Endothelial cell of umbilical vein (primary cell): ENCODE measurements around the gene SLC25A3. TPM values are rescaled to one million over a fixed set of nuclear protein-coding genes. Genes with fewer than 3 reads are reported as not detected.

ENCODE experiments used
- BruUV-seq: library from RNA; stranded (reverse); fragments of 400-500 nt; replicated peaks from 2 replicates; lab custom pipeline; 2021; lab: Mats Ljungman, UMichigan
- CTCF ChIA-PET: fragments of 300-600, 350-600 bp; sonication (Branson Sonifier 250); formaldehyde crosslinking; loops from one replicate; lab custom pipeline; 2021; ENCODE audit warnings: antibody characterized with exemption, inconsistent platforms; lab: Charles Lee
- POLR2A ChIA-PET: fragments of 300-600, 350-600 bp; sonication (Branson Sonifier 250); formaldehyde crosslinking; loops from one replicate; lab custom pipeline; 2021; ENCODE audit warnings: antibody characterized with exemption, inconsistent platforms; lab: Charles Lee
- DNase-seq: peaks from one replicate; pipeline ENCODE4 v3.0.0-alpha.2; 2011; ENCODE audit warnings: low read depth, low spot score
- FAIRE-seq: peaks from 2 replicates; lab custom pipeline; 2011; peaks lifted over from hg19 to GRCh38; lab: Jason Lieb, UNC
- H2AFZ ChIP-seq: 2 replicates; pipeline ENCODE4 v1.6.0; 2012; ENCODE audit warnings: low read depth, low read length, control low read depth, inconsistent platforms
- H3K27ac ChIP-seq: 2 replicates; pipeline ENCODE4 v1.5.1; 2011; ENCODE audit warnings: low read depth, mild to moderate bottlenecking, control low read depth, low read length, moderate library complexity; ENCODE audit not compliant: insufficient read depth
- H3K27me3 ChIP-seq, 2 experiments: 2 replicates each; pipeline versions ENCODE4 v1.6.0 to v1.6.1; 2011; ENCODE audit warnings: low read length in 2 of 2, mixed read lengths in 1 of 2; ENCODE audit not compliant: control insufficient read depth in 2 of 2, insufficient read depth in 2 of 2
- H3K36me3 ChIP-seq, 2 experiments: 2 replicates in 1 of 2; 3 replicates in 1 of 2; pipeline ENCODE4 v1.5.1; 2011; ENCODE audit warnings: low read length in 2 of 2, mild to moderate bottlenecking in 1 of 2, moderate library complexity in 1 of 2; ENCODE audit not compliant: control insufficient read depth in 2 of 2, insufficient read depth in 2 of 2; ENCODE audit errors: extremely low read depth in 1 of 2
- H3K4me1 ChIP-seq: 3 replicates; pipeline ENCODE4 v1.5.1; 2011; ENCODE audit warnings: mild to moderate bottlenecking, low read length; ENCODE audit not compliant: control insufficient read depth, insufficient read depth; ENCODE audit errors: extremely low read depth
- H3K4me2 ChIP-seq: 2 replicates; pipeline ENCODE4 v1.6.1; 2011; ENCODE audit warnings: low read length, control low read depth, mixed read lengths; ENCODE audit not compliant: insufficient read depth
- H3K4me3 ChIP-seq, 3 experiments: fragments of 200-600 bp in 1 of 3; sonication (generic), shearing (Covaris generic) in 1 of 3; replicated peaks in 1 of 3; 2 replicates each; pipeline ENCODE4 v1.5.1; 2011 to 2016; ENCODE audit warnings: control low read depth in 3 of 3, low read length in 3 of 3, mild to moderate bottlenecking in 2 of 3, inconsistent platforms in 1 of 3, low read depth in 1 of 3, moderate library complexity in 1 of 3; ENCODE audit not compliant: insufficient read depth in 1 of 3
- H3K79me2 ChIP-seq: 2 replicates; pipeline ENCODE4 v1.6.0; 2012; ENCODE audit warnings: low read length, inconsistent platforms; ENCODE audit not compliant: control insufficient read depth, insufficient read depth
- H3K9ac ChIP-seq: replicated peaks from 2 replicates; pipeline ENCODE3; 2011; ENCODE audit warnings: low read length, control low read depth; ENCODE audit not compliant: insufficient read depth; ENCODE audit errors: extremely low read depth
- H3K9me1 ChIP-seq: replicated peaks from 3 replicates; pipeline ENCODE4 v1.6.0; 2011; ENCODE audit warnings: mild to moderate bottlenecking, low read length; ENCODE audit not compliant: control insufficient read depth, insufficient read depth; ENCODE audit errors: extremely low read depth
- H3K9me3 ChIP-seq: replicated peaks from 2 replicates; pipeline ENCODE4 v1.5.1; 2012; ENCODE audit warnings: low read length, inconsistent platforms; ENCODE audit not compliant: control insufficient read depth, insufficient read depth
- H4K20me1 ChIP-seq: replicated peaks from 2 replicates; pipeline ENCODE3; 2011; ENCODE audit warnings: mild to moderate bottlenecking, low read length; ENCODE audit not compliant: control insufficient read depth, insufficient read depth; ENCODE audit errors: extremely low read depth
- EZH2 ChIP-seq: IDR thresholded peaks from 2 replicates; pipeline ENCODE4 v1.6.1; 2012; ENCODE audit warnings: borderline replicate concordance, low read depth, mild to moderate bottlenecking, moderate library complexity, low read length, inconsistent platforms; ENCODE audit not compliant: severe bottlenecking
- FOS ChIP-seq: IDR thresholded peaks from 2 replicates; pipeline ENCODE4 v1.6.1; 2011; ENCODE audit warnings: mild to moderate bottlenecking, low read length, moderate library complexity, borderline replicate concordance; ENCODE audit not compliant: insufficient read depth
- GATA2 ChIP-seq: IDR thresholded peaks from 2 replicates; pipeline ENCODE4 v1.7.0; 2011; ENCODE audit warnings: low read depth, mild to moderate bottlenecking, moderate library complexity, mixed read lengths, low read length; ENCODE audit not compliant: insufficient read length, insufficient read depth
- JUN ChIP-seq: IDR thresholded peaks from 2 replicates; pipeline ENCODE4 v1.6.1; 2011; ENCODE audit warnings: borderline replicate concordance, low read depth; ENCODE audit not compliant: insufficient read length, insufficient read depth
- MYC ChIP-seq: IDR thresholded peaks from one replicate; pipeline ENCODE4 v1.6.1; 2011; ENCODE audit warnings: mild to moderate bottlenecking, low read depth, low read length
- POLR2A ChIP-seq: IDR thresholded peaks from 2 replicates; pipeline ENCODE4 v1.6.1; 2012; ENCODE audit warnings: low read depth, mild to moderate bottlenecking, control low read depth, low read length
- POLR2AphosphoS5 ChIP-seq: IDR thresholded peaks from 2 replicates; pipeline ENCODE4 v1.6.1; 2012; ENCODE audit warnings: low read depth, mild to moderate bottlenecking, control low read depth, low read length, moderate library complexity; ENCODE audit not compliant: insufficient read depth
- dilution Hi-C: fragments of 300-500 bp; cut with MboI; formaldehyde crosslinking; loops from one replicate; pipeline ENCODE4 v1.15.0; 2019; ENCODE audit warnings: low sequenced_read_pairs; ENCODE audit not compliant: extremely low pct_ligation_motif_present
- intact Hi-C: fragments of 100-400 bp; cut with micrococcal nuclease; formaldehyde crosslinking; loops from one replicate; pipeline ENCODE4 v1.10.0; 2022
- polyA plus RNA-seq, 4 experiments: library from polyadenylated mRNA; depleted of rRNA in 3 of 4; stranded (reverse) in 3 of 4; unstranded in 1 of 4; fragments of >200 nt; gene quantifications; 2 replicates each; pipeline versions ENCODE4 v1.2.1 to v1.2.3, GENCODE V29; 2011 to 2012; ENCODE audit warnings: missing spikeins in 1 of 4
- total RNA-seq: library from RNA; stranded (reverse); gene quantifications from 2 replicates; pipeline ENCODE4 v1.2.3, GENCODE V29; 2021
- TF ChIP-seq, protein P1 (sequence below), 2 donors: IDR thresholded peaks; 1 replicate in 1 of 2; 2 replicates in 1 of 2; pipeline ENCODE4 v1.5.1; 2011; ENCODE audit warnings: low read length in 2 of 2, mild to moderate bottlenecking in 2 of 2, moderate library complexity in 2 of 2, control low read depth in 1 of 2, inconsistent platforms in 1 of 2, low read depth in 1 of 2; ENCODE audit not compliant: insufficient read depth in 1 of 2; ENCODE audit errors: extremely low read depth in 1 of 2
- TF ChIP-seq, protein P2 (sequence below): IDR thresholded peaks from 2 replicates; pipeline ENCODE4 v1.6.1; 2011; ENCODE audit not compliant: insufficient read depth, insufficient read length

SLC25A3 gene
- total and polyA plus RNA-seq, 2 donors (not counting 3 experiments of a cell fraction or from before 2014, with no cell fraction given) = 797 to 1,103 TPM

DNA sequence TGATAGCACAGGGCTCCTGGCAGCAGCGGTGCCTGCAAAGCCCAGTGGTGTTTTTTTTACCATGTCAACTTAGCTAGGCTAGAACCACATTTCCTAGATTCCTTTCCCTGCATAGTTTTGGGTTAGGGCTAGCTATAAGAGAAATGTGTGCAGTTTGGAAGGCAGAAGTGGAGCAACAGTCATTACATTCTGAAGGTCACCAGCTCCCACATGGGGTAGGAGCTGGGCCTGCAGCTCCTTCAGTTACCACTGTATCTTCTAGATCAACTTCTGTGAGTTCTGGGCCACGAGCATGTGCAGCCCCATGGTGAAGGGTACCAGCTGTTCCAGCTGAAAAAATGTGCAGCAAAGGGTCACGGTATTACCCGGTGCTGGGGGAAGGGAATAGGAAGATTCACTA, 2.3 kb upstream of the SLC25A3 start:
- no peak for FAIRE-seq
- CTCF ChIA-PET = interaction anchor here (1.3 to 3.9 kb wide), 2 partner anchors 10 to 24 kb away, joined by 3 to 31 read pairs; no protein-coding TSS in a partner anchor

More for the DNA sequence above, 2.3 kb upstream of the SLC25A3 start:
- peaks cover 12% of the 10 kb centered on the region for H4K20me1 ChIP-seq
- intact Hi-C loops = loop anchor here (5.0 kb wide), 1 partner anchor 464 kb away; no protein-coding TSS in a partner anchor
- no peak overlapping the region for H2AFZ ChIP-seq
- peaks cover 27% of the 10 kb centered on the region for H3K79me2 ChIP-seq
- no peaks in the 10 kb centered on the region for H3K9me1 ChIP-seq
- TF ChIP-seq, protein P1, sequence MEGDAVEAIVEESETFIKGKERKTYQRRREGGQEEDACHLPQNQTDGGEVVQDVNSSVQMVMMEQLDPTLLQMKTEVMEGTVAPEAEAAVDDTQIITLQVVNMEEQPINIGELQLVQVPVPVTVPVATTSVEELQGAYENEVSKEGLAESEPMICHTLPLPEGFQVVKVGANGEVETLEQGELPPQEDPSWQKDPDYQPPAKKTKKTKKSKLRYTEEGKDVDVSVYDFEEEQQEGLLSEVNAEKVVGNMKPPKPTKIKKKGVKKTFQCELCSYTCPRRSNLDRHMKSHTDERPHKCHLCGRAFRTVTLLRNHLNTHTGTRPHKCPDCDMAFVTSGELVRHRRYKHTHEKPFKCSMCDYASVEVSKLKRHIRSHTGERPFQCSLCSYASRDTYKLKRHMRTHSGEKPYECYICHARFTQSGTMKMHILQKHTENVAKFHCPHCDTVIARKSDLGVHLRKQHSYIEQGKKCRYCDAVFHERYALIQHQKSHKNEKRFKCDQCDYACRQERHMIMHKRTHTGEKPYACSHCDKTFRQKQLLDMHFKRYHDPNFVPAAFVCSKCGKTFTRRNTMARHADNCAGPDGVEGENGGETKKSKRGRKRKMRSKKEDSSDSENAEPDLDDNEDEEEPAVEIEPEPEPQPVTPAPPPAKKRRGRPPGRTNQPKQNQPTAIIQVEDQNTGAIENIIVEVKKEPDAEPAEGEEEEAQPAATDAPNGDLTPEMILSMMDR (IDR thresholded peaks at IDR 0.05; ENCODE audit: extremely low read depth in 1 of 2, insufficient read depth in 1 of 2, low read depth in 1 of 2, low read length in 2 of 2) = no peak
- TF ChIP-seq FOS (no peak), JUN (no peak), MYC (no peak), POLR2AphosphoS5 (no peak), GATA2 (no peak), EZH2 (no peak), POLR2A (no peak)
- TF ChIP-seq, protein P2, sequence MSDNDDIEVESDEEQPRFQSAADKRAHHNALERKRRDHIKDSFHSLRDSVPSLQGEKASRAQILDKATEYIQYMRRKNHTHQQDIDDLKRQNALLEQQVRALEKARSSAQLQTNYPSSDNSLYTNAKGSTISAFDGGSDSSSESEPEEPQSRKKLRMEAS = no peak
- no peaks in the 10 kb centered on the region for H3K9me3 ChIP-seq
- H3K27ac ChIP-seq = no peak overlapping the region
- H3K4me1 ChIP-seq = peaks cover 13% of the 10 kb centered on the region
- H3K4me2 ChIP-seq = no peak overlapping the region
- H3K4me3 ChIP-seq = no peak overlapping the region
- no peak for DNase-seq
- POLR2A ChIA-PET = no interaction called here
- no peaks in the 10 kb centered on the region for H3K27me3 ChIP-seq
- H3K9ac ChIP-seq = no peak overlapping the region
- peaks cover 0 to 5% of the 10 kb centered on the region in 2 experiments for H3K36me3 ChIP-seq
- dilution Hi-C loops = no loop called here
- no TSS peak for BruUV-seq
